GM19023 (cell line): ENCODE data around the gene PCYT1A.
"Not testable (repeated sequence)": the region's sequence is repeated elsewhere in the genome, so short reads cannot be mapped to it uniquely, and the experiment has no call there.

Experiments used
- ATAC-seq: cut with Tn5 transposase; IDR thresholded peaks from one replicate; pipeline ENCODE4 v1.9.1; 2021; ENCODE audit warnings: mild to moderate bottlenecking, moderate library complexity; ENCODE audit not compliant: unreplicated experiment

PCYT1A gene

DNA sequence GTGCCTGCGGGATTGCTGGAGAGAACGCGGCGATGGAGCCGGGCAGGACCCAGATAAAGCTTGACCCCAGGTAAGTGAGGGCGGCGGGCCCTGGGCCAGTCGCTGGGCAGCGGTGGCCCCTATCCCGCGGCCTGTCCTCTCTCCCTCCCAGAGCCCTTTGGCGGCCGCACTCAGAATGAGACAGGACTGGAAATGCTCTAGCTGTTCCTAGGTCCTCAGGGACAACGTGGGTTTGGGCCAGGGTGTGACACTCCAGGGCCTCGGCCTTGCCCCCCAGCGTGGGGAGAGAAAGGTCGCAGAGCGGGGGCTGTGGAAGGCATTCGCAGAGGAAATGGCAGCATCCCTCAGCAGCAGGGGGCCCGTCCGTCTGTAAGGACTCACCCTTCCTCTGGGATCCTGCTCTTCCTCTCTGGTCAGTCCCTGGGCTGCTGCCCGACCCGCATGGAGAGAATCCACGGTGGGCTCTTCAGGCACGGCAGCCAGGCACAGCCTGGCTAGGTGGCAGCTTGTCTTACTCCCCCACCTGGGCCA lies 70.8 kb downstream of the PCYT1A start:
- no peak for ATAC-seq

DNA sequence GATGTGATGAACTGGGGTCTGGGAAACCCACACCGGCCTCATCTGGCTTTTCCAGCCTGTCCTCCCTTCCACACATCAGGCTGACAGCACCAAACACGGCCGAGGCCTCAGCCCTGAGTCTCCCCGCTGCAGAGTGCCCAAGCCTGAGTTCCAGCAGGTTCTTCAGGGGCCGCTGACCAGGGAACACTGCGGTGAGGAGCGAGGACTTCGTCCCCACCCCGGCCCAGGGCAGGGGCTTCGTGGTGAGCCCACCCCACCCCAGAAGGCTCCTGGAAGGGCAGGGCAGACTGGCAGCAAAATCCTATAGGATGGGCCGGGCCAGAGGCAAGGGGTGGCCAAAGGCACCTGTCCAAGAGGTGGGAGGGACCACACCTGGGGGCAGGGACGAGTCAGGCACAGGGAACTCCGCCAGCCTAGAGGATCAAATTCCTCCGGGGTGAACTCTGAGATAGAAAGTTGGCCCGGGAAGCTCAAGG lies 71.4 kb downstream of the PCYT1A start, which contains the start of gene SLC51A:
TSS of gene SLC51A (plus strand) at position 446 of the 476 bp plus-strand sequence. CDS start 179 bp downstream, outside the sequence.
- no peak for ATAC-seq

DNA sequence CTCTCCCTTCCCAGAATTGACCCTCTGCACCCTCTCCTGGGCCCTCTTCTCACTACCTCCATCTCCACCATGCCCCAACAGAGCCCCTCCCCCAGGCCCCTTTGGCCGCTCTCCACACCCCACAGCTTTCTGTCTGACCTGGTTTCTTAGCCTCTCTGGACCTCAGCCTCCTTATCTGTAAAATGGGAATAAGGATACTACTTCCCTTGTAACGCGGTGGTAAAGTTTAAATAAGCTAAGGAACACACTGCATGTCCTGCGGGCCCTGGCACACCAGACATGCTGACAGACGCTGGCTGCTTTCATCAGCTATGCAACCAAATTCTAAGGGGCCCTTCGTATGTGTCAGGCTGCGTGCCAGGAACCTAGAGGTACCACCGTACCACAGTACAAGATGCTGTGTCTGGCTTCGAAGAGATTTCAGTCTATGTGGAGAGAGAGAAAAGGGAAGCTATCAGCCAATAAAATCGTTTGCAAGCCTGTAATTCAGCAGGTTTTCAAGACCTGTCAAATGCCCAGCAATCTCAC lies 72.0 kb downstream of the PCYT1A start:
- no peak for ATAC-seq

DNA sequence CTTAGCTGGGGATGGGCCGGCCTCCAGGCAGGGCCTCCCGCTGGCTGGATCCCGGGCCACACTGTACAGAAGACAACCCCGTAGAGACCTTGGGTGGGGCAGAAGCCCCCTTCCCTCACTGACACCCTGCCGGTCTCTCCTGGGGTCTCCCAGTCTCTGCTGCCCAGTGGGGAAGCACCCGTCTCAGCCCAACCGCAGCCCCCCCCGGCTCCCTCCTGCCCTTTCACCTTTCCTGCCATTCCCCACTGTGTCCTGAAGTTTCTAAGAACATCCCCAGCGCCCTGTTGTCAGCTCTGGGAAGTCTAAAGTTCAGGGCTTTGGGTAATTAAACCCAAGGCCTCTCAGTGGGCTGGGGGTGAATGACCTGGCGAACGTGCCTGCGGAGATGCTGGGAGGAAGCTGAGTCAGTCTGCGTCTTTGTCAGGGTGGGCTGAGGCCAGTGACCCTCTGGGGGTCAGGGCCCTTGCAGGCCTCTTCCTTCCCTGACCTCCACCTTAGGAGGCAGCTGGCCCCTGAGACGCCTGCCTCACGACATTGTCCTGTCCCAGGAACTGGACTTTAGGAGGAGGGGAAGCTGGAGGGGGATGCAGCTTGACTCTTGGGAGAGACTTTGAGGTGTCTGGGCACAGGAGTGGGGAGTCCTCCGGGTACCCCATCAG lies 72.6 kb downstream of the PCYT1A start:
- ATAC-seq: no peak

DNA sequence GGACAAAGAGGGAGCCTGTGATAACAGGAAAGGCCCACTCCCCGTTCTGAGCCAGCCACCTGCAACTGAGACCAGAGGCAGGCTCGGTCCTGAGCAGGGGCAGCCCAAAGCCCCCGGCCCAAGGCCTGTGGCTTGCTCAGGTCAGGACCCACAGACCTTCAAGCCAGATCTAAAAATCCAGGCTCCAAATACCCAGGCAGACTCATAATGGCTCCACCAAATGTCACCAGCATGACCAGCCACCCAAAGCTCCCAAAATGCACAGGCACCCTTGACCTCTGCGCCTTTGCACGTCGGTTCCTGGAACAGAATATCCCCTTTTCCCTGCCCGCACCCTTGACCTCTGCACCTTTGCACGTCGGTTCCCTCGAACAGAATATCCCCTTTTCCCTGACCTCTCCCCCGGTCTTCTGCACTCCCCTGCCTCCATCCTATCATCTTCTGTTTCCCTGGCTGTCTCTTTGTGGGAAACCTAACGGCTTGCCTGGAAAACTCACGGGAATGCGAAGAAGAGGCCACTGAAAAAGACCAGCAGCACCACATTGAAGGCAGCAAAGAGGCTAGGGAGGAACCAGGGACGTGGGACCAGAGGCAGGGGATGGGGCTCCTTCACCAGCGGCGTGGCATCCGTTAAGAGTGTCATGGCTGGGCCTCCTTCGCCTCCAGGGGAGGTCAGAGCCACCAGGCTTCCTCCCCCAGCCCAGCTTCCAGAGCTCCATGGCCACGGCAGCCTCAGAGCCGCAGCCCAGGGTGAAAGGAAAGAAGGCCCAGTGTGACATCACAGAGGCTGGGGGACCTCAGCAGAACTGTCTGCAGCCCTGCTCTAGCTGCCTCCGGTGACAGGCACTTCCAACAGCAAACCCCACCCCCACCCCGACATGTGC lies 76.6 kb downstream of the PCYT1A start, which contains the start of gene ZDHHC19:
TSS of gene ZDHHC19 (minus strand) at position 728 of the 884 bp plus-strand sequence. CDS start at position 643, 85 bp downstream.
- ATAC-seq: no peak

DNA sequence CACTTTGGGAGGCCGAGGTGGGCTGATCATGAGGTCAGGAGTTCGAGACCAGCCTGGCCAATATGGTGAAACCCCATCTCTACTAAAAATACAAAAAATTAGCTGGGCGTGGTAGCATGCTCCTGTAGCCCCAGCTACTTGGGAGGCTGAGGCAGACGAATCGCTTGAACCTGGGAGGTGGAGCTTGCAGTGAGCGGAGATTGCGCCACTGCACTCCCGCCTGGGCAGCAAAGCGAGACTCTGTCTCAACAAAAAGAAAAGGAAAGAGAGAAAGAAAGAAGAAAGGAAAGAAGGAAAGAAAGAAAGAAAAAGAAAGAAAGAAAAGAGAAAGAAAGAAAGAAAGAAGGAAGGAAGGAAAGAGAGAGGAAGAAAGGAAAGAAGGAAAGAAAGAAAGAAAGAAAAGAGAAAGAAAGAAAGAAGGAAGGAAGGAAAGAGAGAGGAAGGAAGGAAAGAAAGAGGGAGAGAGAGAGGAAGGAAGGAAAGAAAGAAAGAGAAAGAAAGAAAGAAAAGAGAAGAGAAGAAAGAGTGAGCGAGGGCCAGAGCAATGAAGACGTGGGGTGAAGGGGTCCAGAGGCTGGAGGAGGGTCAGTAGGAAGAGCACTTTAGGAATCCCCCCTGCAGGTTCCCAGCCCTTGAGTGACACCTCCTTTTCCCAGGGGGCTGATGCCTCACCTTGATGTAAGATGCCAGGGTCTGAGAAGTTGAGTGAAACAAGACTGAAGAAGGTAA lies 77.4 kb downstream of the PCYT1A start:
- ATAC-seq: not testable (repeated sequence)

DNA sequence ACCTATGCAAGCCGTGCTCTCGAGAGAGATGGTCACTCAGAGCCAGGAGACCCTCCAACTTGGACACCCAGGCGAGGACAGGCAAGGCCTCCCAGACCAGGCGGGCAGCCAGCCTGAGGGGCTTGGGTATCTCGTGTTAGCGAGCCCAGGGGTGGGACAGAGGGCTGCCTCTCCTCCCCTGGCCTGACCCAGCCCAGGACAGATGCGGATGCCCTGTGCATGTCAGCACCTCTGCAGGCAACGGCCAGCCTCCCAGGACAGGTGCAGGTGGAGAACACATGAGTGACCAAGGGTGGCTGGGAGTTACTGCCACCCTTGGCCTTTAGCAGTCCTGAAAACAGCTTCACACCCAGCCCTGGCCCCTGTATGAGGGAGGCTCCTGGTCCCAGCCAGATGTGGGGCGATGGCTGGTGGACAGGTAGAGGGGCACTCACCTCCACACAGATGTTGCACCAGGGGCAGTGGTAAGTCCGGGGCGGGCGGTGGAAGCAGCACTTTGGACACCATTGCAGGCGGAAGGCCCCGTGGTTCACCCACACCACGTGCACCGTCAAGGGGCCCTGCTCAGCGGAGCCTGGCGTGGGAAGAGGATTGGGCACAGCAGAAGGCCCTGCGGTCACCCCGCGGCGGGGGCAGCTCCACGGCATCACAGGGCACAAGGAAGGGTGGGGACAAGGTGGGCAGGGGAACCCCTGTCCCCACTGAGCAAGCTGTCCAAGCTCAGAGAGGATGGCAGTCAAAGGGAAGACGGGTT lies 78.4 kb downstream of the PCYT1A start:
- no peak for ATAC-seq

DNA sequence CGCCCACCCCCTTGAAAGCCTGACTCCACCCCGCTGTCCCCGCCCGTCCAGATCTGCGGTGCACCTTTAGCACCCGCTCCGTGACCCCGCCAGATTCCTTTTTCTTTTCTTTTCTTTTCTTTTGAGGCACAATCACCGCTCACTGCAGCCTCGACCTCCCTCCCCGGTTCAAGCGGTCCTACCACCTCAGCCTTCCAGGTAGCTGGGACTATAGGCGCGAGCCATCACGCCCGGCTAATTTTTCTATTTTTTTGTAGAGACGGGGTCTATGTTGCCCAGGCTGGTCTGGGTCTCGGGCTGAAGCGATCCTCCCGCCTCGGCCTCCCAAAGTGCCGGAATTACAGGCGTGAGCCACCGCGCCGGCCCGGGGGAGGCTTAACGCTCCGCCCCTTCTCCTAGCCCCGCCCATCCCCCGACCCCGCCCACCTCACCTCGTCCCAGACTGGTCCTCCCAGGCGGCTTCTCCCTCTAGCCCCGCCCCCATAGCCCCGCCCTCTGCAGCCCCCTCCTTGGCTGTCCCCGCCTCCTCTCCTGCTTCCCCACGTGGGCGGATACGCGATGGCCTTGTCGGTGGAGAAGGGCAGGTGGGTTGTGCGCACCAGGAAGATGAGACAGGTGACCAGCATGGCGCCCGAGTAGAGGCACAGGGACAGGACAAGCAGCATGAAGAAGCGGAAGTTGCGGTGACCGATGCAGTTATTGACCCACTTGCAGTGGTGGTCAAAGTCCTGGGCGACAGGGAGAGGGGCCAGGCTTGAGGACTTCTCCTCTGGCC lies 79.5 kb downstream of the PCYT1A start:
- ATAC-seq: no peak

DNA sequence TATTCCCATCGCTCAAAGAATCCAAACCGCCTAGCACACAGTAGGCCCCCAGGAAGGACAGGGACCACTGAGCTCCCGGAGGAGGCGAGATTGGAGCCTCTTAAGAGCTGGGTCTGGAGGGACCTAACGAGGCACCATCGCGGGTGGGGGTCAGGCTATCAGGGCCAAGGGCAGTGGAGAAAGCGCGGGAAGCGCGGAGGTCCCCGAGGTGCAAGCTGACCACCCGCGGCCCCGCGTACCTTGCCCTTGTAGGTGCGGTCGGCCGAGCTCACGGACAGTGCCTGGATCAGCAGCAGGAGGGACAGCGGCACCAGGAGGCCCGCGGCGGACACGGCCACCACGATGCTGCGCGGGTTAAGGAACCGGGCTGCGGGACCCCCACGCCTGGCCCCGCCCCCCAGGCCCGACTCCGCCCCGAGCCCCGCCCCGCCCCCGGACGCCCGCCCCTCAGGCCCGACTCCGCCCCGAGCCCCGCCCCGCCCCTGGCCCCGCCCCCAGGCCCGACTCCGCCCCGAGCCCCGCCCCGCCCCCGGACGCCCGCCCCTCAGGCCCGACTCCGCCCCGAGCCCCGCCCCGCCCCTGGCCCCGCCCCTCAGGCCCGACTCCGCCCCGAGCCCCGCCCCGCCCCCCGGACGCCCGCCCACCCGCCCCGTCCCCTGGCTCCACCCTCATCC lies 80.2 kb downstream of the PCYT1A start:
- ATAC-seq: no peak

DNA sequence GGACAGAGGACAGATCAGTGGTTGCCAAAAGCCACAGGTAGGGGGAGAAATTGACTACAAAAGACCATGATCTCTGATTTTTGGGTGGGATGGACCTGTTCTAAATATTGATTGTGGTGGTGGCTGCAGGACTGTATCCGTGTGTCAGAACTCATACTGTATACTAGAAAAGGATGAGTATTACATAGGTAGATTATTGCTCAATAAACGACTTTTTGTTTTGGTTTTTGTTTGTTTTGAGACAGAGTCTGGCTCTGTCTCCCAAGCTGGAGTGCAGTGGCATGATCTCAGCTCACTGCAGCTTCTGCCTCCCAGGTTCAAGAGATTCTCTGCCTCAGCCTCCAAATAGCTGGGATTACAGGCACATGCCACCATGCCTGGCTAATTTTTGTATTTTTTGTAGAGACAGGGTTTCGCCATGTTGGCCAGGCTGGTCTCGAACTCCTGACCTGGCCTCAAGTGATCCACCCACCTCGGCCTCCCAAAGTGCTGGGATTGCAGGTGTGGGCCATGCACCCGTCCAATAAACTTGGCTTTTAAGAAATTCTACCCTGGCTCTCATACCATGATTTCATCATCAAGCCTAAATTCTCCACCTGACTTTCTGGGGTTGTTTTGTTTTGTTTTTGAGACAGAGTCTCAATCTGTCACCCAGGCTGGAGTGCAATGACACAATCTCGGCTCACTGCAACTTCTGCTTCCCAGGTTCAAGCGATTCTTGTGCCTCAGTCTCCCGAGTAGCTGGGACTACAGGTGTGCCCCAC lies 81.9 kb downstream of the PCYT1A start:
- not testable (repeated sequence) for ATAC-seq

DNA sequence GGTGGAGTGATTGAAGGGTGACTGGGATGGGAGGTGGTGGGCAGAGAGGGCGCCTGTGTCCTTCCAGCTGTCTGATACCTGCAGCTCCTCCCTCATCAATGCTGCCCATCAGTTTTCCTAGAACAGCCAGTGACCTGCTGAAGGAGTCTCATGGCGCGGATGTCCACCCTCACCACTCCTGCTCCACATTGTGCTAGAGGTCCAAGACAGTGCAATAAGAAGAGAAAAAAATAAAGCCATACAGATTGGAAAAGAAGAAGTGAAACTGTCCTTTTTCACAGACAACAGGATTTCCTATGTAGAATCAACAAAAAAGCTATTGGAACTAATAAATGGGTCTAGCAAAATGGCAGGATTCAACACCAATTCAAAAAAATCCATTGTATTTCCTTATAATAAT lies 83.7 kb downstream of the PCYT1A start:
- no peak for ATAC-seq

DNA sequence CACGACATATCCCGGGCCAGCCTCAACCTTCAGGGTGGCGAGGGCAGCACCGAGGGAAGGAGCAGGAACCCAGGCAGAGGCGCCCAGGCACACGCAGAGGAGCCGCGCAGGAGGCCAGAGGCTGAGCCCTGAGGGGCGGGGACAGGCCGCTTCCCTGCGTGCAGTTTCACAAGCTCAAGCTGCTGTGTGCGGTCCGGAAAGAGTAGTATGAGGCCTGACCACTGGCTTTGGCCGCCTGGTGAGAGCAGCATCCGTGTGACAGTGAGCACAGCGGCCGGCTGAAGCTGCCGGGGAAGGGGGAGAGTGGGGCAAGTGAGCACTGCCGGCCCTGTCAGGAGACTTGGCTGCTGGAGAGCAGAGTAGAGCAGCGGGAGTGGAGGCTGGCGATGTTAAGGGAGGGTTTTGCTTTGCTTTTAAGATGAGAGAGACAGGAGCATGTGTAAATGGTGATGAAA lies 85.0 kb downstream of the PCYT1A start:
- no peak for ATAC-seq

DNA sequence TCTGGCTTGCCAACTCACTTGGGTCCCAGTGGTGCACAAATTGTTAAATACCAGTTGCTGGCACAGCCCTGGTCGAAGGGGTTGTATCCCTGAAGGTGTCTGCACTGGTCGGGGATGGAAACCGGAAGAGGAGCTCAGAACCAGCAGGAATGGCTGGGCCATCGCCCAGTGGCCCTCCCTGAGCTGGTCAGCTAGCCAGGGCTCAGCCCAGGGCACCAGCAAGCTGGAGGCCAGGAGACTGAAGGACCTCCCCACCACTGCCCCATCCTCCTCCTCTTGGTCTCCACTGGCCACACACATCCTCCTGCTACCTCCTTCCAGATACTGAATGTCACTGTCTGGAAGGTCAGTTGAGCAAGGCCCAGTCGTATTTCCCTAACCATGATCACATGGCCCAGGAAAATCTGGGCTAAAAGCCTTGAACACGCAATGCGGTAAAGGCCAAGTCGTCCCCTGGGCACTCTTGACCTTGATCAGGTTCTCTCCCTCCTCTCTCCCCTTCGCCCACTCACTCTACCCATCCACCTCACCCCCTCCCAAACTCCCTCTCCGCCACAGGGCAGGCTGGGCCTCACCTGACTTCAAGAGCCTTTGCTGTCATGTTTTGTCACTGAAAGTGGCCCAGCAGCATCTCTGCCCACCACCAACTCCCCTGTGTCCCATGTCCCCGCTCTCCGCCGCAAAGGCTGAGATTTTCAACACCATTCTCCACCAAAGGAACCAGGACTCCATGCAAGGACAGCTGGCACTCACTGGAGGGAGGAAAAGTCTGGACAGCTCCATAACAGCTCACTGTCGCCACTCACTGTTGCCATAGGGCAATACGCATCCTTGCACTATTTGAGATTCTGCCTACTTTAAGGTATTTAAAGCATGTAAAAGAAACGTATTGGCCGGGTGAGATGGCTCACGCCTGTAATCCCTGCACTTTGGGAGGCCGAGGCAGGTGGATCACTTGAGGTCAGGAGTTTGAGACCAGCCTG lies 88.5 kb downstream of the PCYT1A start:
- ATAC-seq: no peak

DNA sequence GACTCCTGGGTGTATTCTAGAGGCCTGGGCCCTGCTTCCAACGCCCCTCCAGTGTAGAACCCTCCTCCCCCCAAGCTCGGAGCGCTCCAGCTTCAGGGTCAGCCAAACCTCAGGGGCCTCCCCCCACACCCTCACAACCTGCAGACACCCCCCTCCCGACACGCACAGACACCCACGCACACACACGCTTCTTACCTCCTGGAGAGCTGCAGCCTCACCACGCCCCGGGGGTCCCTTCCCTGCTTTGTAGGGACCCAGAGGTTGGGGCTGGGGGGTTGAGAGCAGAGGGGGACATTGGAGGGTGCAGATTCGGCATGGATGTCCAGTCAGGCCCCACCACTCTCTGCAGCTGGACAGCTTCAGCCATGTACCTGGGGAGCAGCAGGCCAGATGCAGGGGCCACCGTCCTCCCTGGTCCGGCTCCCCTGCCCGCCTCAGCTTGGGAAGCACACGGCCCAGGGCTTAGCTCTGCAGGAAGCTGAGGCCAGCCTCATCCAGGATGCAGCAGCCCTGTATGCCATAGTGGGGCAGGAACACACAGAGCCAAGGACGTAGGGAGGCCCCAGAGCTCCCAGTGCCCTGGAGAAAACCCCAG lies 89.3 kb downstream of the PCYT1A start:
- ATAC-seq: no peak

DNA sequence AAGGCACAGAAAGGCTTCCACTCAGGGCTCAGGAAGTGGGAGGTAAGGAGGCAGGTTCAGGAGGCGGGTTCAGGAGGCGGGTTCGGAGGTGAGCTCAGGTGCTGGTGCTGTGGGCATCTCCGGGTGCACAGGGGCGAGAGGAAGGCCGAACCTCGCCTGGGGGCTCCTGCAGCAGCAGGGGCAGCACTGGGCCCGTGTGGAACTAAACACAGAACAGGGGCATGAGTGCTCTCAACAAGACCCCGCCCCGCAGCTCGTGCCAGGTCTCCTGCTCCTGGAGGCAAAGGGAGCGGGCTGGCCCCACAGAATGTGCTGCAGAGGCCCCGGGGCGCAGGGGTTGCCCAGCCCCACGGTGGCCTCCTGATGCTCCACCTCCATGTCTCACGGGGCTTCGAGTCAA lies 90.0 kb downstream of the PCYT1A start:
- ATAC-seq: no peak

DNA sequence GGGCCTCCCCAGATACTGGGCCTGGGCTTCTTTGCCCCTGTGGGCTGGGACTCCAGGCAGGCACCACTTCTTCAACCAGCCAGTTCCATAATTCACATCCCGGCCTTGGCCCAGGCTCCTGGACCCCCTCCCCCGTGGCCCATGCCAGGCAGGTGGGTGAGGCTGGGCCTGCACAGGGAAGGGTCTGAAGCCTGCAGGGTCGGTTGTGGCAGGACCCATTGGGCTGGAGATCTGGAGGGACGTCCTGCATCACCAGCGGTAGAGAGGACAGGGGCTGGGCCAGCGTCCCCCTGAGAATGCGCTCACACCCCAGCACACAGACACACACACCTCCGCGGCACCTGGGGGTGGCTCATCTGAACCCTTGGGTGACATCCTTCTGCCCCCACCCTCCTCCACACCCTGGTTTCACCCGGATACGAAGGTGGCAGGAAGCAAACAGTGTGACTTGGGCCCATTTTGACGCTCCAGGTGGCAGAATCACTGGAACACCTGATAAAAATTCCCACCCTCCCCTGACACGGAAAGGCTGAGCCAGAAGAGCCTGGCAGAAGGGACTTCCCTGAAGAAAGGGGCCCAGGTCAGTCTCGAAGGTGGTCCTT lies 91.8 kb downstream of the PCYT1A start:
- ATAC-seq: no peak
